K562 (cell line): ENCODE measurements around the gene RBM45. TPM values are rescaled to one million over a fixed set of nuclear protein-coding genes. Genes with fewer than 3 reads are reported as not detected.

Experiments used
- ATAC-seq: fragments of 200-7000 bp; cut with Tn5 transposase; 3 replicates; pipeline ENCODE4 v1.9.1; 2020; ENCODE audit warnings: moderate library complexity
- BruUV-seq: library from RNA; stranded (reverse); fragments of 400-500 nt; replicated peaks from 2 replicates; lab custom pipeline; 2021; lab: Mats Ljungman, UMichigan
- CTCF ChIA-PET: fragments of 300-600 bp; formaldehyde crosslinking; extraction: SDS; loops from one replicate; lab custom pipeline; 2021; ENCODE audit warnings: low intra/inter-chr PET ratio; lab: Yijun Ruan, JAX
- POLR2A ChIA-PET: fragments of 300-600, 350-650 bp; sonication (Branson Sonifier 250); formaldehyde crosslinking; extraction: SDS; loops from one replicate; lab custom pipeline; 2021; ENCODE audit warnings: antibody characterized with exemption, inconsistent platforms; lab: Yijun Ruan, JAX
- DNase-seq, 4 experiments: peaks; one replicate each; pipeline versions ENCODE4 v3.0.0 to v3.0.0-alpha.2; 2011 to 2018; ENCODE audit warnings: low spot score in 3 of 4, mixed read lengths in 3 of 4; ENCODE audit errors: extremely low read depth in 1 of 4
- FAIRE-seq: peaks from 2 replicates; lab custom pipeline; 2011; peaks lifted over from hg19 to GRCh38; lab: Jason Lieb, UNC
- H2AFZ ChIP-seq: 2 replicates; pipeline ENCODE4 v1.6.0; 2011; ENCODE audit warnings: low read depth, low read length, control low read depth, inconsistent platforms
- H3K27ac ChIP-seq: fragments of 200-600 bp; 3 replicates; pipeline ENCODE4 v1.8.0; 2011; ENCODE audit warnings: low read depth, mild to moderate bottlenecking, control low read depth, inconsistent platforms, low read length, moderate library complexity, mixed read lengths; ENCODE audit errors: extremely low read depth
- H3K27me3 ChIP-seq, 2 experiments: fragments of 300-600 bp in 1 of 2; 2 replicates in 1 of 2; 3 replicates in 1 of 2; pipeline versions ENCODE4 v1.6.0 to v1.8.0; 2011; ENCODE audit warnings: inconsistent platforms in 2 of 2, low read length in 2 of 2, mild to moderate bottlenecking in 1 of 2, mixed read lengths in 1 of 2, moderate library complexity in 1 of 2; ENCODE audit not compliant: control insufficient read depth in 2 of 2, insufficient read depth in 2 of 2
- H3K36me3 ChIP-seq: fragments of 300-600 bp; 3 replicates; pipeline ENCODE4 v1.8.0; 2011; ENCODE audit warnings: mild to moderate bottlenecking, low read length, inconsistent platforms; ENCODE audit not compliant: control insufficient read depth, insufficient read depth
- H3K4me1 ChIP-seq, 2 experiments: fragments of 200-600 bp in 1 of 2; replicated peaks in 1 of 2; 2 replicates in 1 of 2; 3 replicates in 1 of 2; pipeline versions ENCODE4 v1.5.1 to v1.8.0; 2011; ENCODE audit warnings: inconsistent platforms in 2 of 2, low read length in 2 of 2, mild to moderate bottlenecking in 1 of 2, mixed read lengths in 1 of 2, moderate library complexity in 1 of 2; ENCODE audit not compliant: control insufficient read depth in 2 of 2, insufficient read depth in 2 of 2
- H3K4me2 ChIP-seq: 2 replicates; pipeline ENCODE4 v1.6.1; 2011; ENCODE audit warnings: low read length, control low read depth, inconsistent platforms, mixed read lengths; ENCODE audit not compliant: insufficient read depth
- H3K4me3 ChIP-seq: fragments of 200-600 bp; sonication (generic), shearing (Covaris generic); 2 replicates; pipeline ENCODE4 v1.5.1; 2016; ENCODE audit warnings: control low read depth, inconsistent platforms
- H3K79me2 ChIP-seq: fragments of 200-600 bp; 3 replicates; pipeline ENCODE4 v1.8.0; 2011; ENCODE audit warnings: low read length, inconsistent platforms; ENCODE audit not compliant: control insufficient read depth, insufficient read depth
- H3K9ac ChIP-seq, 2 experiments: 2 replicates each; pipeline versions ENCODE4 v1.6.0 to v1.6.1; 2011; ENCODE audit warnings: low read depth in 2 of 2, low read length in 2 of 2, control low read depth in 1 of 2, inconsistent platforms in 1 of 2, mild to moderate bottlenecking in 1 of 2, mixed read lengths in 1 of 2; ENCODE audit not compliant: insufficient read depth in 1 of 2
- H3K9me1 ChIP-seq: one replicate; pipeline ENCODE4 v1.6.0; 2011; ENCODE audit warnings: inconsistent platforms, mild to moderate bottlenecking, low read length, moderate library complexity; ENCODE audit not compliant: control insufficient read depth, insufficient read depth
- H3K9me3 ChIP-seq: replicated peaks from 2 replicates; pipeline ENCODE4 v1.5.1; 2011; ENCODE audit warnings: low read depth, low read length, inconsistent platforms; ENCODE audit not compliant: control insufficient read depth, insufficient read depth
- H4K20me1 ChIP-seq: replicated peaks from 2 replicates; pipeline ENCODE4 v1.6.1; 2011; ENCODE audit warnings: low read length, inconsistent platforms, mixed read lengths; ENCODE audit not compliant: control insufficient read depth, insufficient read depth
- CREM ChIP-seq: IDR thresholded peaks from 2 replicates; pipeline ENCODE4 v1.6.1; 2014; ENCODE audit warnings: antibody characterized with exemption, low read depth
- CSDE1 ChIP-seq, 2 experiments: fragments of 450-650 bp; IDR thresholded peaks; 2 replicates each; pipeline ENCODE4 v1.6.1; 2016; ENCODE audit warnings: mild to moderate bottlenecking in 1 of 2
- ETS2 ChIP-seq: IDR thresholded peaks from 2 replicates; pipeline ENCODE4 v1.6.1; 2016; ENCODE audit warnings: borderline replicate concordance, missing genetic modification characterization, mild to moderate bottlenecking, moderate library complexity, missing compliant biosample characterization; ENCODE audit not compliant: poor library complexity, severe bottlenecking
- HLTF ChIP-seq: fragments of 450-650 bp; IDR thresholded peaks from 2 replicates; pipeline ENCODE4 v1.6.1; 2016
- MTF1 ChIP-seq: fragments of 250-450 bp; sonication (Bioruptor Pico); IDR thresholded peaks from 2 replicates; pipeline ENCODE4 v1.9.0; 2021; ENCODE audit warnings: moderate library complexity, mild to moderate bottlenecking, inconsistent platforms, borderline replicate concordance
- PHF21A ChIP-seq: fragments of 450-650 bp; IDR thresholded peaks from 2 replicates; pipeline ENCODE4 v1.6.1; 2017; ENCODE audit warnings: low read depth, borderline replicate concordance
- ZBTB1 ChIP-seq: sonication (generic); formaldehyde crosslinking; IDR thresholded peaks from 2 replicates; pipeline ENCODE4 v1.8.1; 2023; ENCODE audit warnings: missing genetic modification reagents, low read depth, mild to moderate bottlenecking, borderline replicate concordance
- ZNF77 ChIP-seq: fragments of 250-450 bp; sonication (Bioruptor Pico); IDR thresholded peaks from 2 replicates; pipeline ENCODE4 v1.5.0; 2020
- WGBS: fragments of 100-300 bp; shearing (Covaris generic); methylation state at CpG from one replicate; pipeline ENCODE4 v1.1.6; 2016; ENCODE audit warnings: low coverage, mixed read lengths; ENCODE audit not compliant: insufficient coverage; ENCODE audit errors: missing lambda C conversion rate; 5-methylcytosine and 5-hydroxymethylcytosine counted together
- in situ Hi-C: fragments of 300-500 bp; cut with MboI; formaldehyde crosslinking; loops from 4 replicates; pipeline ENCODE4 v1.15.0; 2018; ENCODE audit warnings: inconsistent platforms, mixed read lengths
- intact Hi-C: fragments of 100-400 bp; cut with micrococcal nuclease; formaldehyde crosslinking; loops from 2 replicates; pipeline ENCODE4 v1.14.2; 2022
- polyA plus RNA-seq, 8 experiments: library from polyadenylated mRNA; depleted of rRNA in 4 of 8; stranded (reverse) in 5 of 8; unstranded in 3 of 8; fragments of >200 nt; fragmentation: Nextera tagmentation in 2 of 8; fragmentation: Illumina TruSeq in 1 of 8; extraction: Ambion mirVana in 2 of 8; extraction: Trizol in 1 of 8; gene quantifications; 2 replicates each; pipeline versions ENCODE4 v1.2.1 to v1.2.3, GENCODE V29; 2011 to 2014; ENCODE audit warnings: inconsistent platforms in 1 of 8, missing spikeins in 1 of 8
- total RNA-seq, 7 experiments: library from RNA; depleted of rRNA in 6 of 7; stranded (reverse); fragments of >200 nt in 6 of 7; fragmentation: Illumina TruSeq in 2 of 7; extraction: Trizol in 2 of 7; gene quantifications; 2 replicates each; pipeline versions ENCODE4 v1.2.1 to v1.2.3, GENCODE V29; 2011 to 2021; ENCODE audit warnings: low replicate concordance in 1 of 7
- TF ChIP-seq, protein P1 (sequence below): fragments of 250-450 bp; sonication (Bioruptor Pico); IDR thresholded peaks from 2 replicates; pipeline ENCODE4 v1.4.0; 2020
- TF ChIP-seq, protein P2 (sequence below): conservative IDR thresholded peaks from 2 replicates; pipeline ENCODE4 v1.6.1; 2011; ENCODE audit warnings: low read depth, mild to moderate bottlenecking, low read length; ENCODE audit not compliant: control insufficient read depth
- TF ChIP-seq, protein P3 (sequence below), 2 experiments: IDR thresholded peaks in 1 of 2; conservative IDR thresholded peaks in 1 of 2; 2 replicates each; pipeline ENCODE4 v1.6.1; 2016; ENCODE audit warnings: low read depth in 2 of 2, mild to moderate bottlenecking in 1 of 2, missing compliant biosample characterization in 1 of 2, missing genetic modification characterization in 1 of 2, moderate library complexity in 1 of 2
- TF ChIP-seq, protein P4 (sequence below): fragments of 250-450 bp; sonication (Bioruptor Pico); IDR thresholded peaks from 2 replicates; pipeline ENCODE4 v1.5.0; 2021
- TF ChIP-seq, protein P5 (sequence below): fragments of 450-650 bp; IDR thresholded peaks from 2 replicates; pipeline ENCODE4 v1.6.1; 2016; ENCODE audit warnings: mild to moderate bottlenecking

RBM45 gene
- total and polyA plus RNA-seq, 9 of the 15 experiments (the other 6 are each of a cell fraction or from before 2014, with no cell fraction given) = 6.7 to 22.0 (median 15.0) TPM

DNA sequence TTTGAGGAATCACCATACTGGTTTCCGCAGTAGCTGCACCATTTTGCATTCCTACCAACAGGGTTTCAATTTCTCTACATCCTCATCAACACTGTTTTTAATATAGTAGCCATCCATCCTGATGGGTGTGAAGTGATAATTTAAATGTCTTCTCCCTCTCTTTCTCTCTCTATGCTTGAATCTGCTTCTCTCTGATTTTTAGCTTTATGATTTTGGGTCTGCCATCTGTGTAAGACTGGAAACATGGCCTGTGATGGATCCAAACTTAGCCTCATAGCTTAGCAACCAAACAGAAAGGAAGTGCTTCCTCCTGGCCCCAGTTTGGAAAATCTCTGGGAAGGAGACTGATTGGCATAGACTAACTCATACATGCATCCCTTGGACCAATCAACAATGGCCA, 48.4 kb downstream of the RBM45 start:
- Histone ChIP-seq H4K20me1 (no peaks in the 10 kb centered on the region), H3K27ac (no peak overlapping the region), H3K9me3 (no peaks in the 10 kb centered on the region), H3K27me3 (no peaks in the 10 kb centered on the region), H3K9me1 (no peaks in the 10 kb centered on the region), H3K4me1 (no peaks in the 10 kb centered on the region), H3K4me3 (no peak overlapping the region), H3K9ac (no peak overlapping the region), H2AFZ (no peak overlapping the region), H3K4me2 (no peak overlapping the region), H3K79me2 (no peaks in the 10 kb centered on the region), H3K36me3 (no peaks in the 10 kb centered on the region)
- CTCF ChIA-PET = no interaction called here
- no TSS peak for BruUV-seq
- FAIRE-seq (no peak), ATAC-seq (no peak), DNase-seq (no peak)
- 25% methylated on average over 1 of the region's 1 CpG for WGBS
- intact Hi-C loops = no loop called here
- POLR2A ChIA-PET = no interaction called here
- in situ Hi-C loops = no loop called here
- no peak for TF ChIP-seq CSDE1 (IDR thresholded peaks at IDR 0.05)
- TF ChIP-seq ETS2 (tag) = no peak
- TF ChIP-seq ZNF77 (CRISPR knock-in tag) = no peak
- no peak for TF ChIP-seq CREM
- TF ChIP-seq, protein P1, sequence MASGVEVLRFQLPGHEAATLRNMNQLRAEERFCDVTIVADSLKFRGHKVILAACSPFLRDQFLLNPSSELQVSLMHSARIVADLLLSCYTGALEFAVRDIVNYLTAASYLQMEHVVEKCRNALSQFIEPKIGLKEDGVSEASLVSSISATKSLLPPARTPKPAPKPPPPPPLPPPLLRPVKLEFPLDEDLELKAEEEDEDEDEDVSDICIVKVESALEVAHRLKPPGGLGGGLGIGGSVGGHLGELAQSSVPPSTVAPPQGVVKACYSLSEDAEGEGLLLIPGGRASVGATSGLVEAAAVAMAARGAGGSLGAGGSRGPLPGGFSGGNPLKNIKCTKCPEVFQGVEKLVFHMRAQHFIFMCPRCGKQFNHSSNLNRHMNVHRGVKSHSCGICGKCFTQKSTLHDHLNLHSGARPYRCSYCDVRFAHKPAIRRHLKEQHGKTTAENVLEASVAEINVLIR = no peak
- TF ChIP-seq, protein P2, sequence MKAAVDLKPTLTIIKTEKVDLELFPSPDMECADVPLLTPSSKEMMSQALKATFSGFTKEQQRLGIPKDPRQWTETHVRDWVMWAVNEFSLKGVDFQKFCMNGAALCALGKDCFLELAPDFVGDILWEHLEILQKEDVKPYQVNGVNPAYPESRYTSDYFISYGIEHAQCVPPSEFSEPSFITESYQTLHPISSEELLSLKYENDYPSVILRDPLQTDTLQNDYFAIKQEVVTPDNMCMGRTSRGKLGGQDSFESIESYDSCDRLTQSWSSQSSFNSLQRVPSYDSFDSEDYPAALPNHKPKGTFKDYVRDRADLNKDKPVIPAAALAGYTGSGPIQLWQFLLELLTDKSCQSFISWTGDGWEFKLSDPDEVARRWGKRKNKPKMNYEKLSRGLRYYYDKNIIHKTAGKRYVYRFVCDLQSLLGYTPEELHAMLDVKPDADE = no peak
- TF ChIP-seq PHF21A = no peak
- no peak for TF ChIP-seq HLTF
- TF ChIP-seq, protein P3, sequence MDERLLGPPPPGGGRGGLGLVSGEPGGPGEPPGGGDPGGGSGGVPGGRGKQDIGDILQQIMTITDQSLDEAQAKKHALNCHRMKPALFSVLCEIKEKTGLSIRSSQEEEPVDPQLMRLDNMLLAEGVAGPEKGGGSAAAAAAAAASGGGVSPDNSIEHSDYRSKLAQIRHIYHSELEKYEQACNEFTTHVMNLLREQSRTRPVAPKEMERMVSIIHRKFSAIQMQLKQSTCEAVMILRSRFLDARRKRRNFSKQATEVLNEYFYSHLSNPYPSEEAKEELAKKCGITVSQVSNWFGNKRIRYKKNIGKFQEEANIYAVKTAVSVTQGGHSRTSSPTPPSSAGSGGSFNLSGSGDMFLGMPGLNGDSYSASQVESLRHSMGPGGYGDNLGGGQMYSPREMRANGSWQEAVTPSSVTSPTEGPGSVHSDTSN (CRISPR knock-in tag; IDR thresholded peaks at IDR 0.05; ENCODE audit: low read depth) = no peak
- TF ChIP-seq, protein P3 (tag; conservative IDR thresholded peaks at IDR 0.05; ENCODE audit: low read depth) = no peak
- TF ChIP-seq, protein P4, sequence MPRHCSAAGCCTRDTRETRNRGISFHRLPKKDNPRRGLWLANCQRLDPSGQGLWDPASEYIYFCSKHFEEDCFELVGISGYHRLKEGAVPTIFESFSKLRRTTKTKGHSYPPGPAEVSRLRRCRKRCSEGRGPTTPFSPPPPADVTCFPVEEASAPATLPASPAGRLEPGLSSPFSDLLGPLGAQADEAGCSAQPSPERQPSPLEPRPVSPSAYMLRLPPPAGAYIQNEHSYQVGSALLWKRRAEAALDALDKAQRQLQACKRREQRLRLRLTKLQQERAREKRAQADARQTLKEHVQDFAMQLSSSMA (CRISPR knock-in tag) = no peak
- TF ChIP-seq, protein P5, sequence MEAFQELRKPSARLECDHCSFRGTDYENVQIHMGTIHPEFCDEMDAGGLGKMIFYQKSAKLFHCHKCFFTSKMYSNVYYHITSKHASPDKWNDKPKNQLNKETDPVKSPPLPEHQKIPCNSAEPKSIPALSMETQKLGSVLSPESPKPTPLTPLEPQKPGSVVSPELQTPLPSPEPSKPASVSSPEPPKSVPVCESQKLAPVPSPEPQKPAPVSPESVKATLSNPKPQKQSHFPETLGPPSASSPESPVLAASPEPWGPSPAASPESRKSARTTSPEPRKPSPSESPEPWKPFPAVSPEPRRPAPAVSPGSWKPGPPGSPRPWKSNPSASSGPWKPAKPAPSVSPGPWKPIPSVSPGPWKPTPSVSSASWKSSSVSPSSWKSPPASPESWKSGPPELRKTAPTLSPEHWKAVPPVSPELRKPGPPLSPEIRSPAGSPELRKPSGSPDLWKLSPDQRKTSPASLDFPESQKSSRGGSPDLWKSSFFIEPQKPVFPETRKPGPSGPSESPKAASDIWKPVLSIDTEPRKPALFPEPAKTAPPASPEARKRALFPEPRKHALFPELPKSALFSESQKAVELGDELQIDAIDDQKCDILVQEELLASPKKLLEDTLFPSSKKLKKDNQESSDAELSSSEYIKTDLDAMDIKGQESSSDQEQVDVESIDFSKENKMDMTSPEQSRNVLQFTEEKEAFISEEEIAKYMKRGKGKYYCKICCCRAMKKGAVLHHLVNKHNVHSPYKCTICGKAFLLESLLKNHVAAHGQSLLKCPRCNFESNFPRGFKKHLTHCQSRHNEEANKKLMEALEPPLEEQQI = no peak
- no peak for TF ChIP-seq ZBTB1
- no peak for TF ChIP-seq MTF1
